Activated CD4-positive, alpha-beta T cell treated with anti-CD3 and anti-CD28 coated beads for 4 hours (primary cell): ENCODE results near the gene TIMM44.

ENCODE experiments used
- DNase-seq, 2 donors: peaks; one replicate each; pipeline ENCODE4 v3.0.0-alpha.2; 2020

The TIMM44 gene

GRCh38 chr19:7943444-7944176, at the start of gene TIMM44:
Gene TIMM44 (minus strand): TSS chr19:7943666. CDS start chr19:7943651, 15 bp downstream.
- peak; percentile 97 to 99 for DNase-seq

GRCh38 chr19:7992575-7992974, 49.1 kb upstream of the TIMM44 start:
- no peak for DNase-seq

- no peak for DNase-seq
Measured at GRCh38 chr19:7989071-7989575, 45.7 kb upstream of the TIMM44 start.

GRCh38 chr19:7988307-7988706, 44.8 kb upstream of the TIMM44 start:
- no peak for DNase-seq

- no peak for DNase-seq
Measured at GRCh38 chr19:7987114-7987768, 43.8 kb upstream of the TIMM44 start.

- DNase-seq: no peak
Measured at GRCh38 chr19:7986321-7987113, 43.1 kb upstream of the TIMM44 start.

- no peak for DNase-seq
Measured at GRCh38 chr19:7985481-7985911, 42.0 kb upstream of the TIMM44 start.

- no peak for DNase-seq
Measured at GRCh38 chr19:7983995-7984837, 40.8 kb upstream of the TIMM44 start.

- DNase-seq: no peak
Measured at GRCh38 chr19:7983286-7983950, 40.0 kb upstream of the TIMM44 start.

- no peak for DNase-seq
Measured at GRCh38 chr19:7982651-7983099, 39.2 kb upstream of the TIMM44 start.

- DNase-seq: no peak
Measured at GRCh38 chr19:7982103-7982502, 38.6 kb upstream of the TIMM44 start.

GRCh38 chr19:7981661-7982060, 38.2 kb upstream of the TIMM44 start:
- DNase-seq: no peak

GRCh38 chr19:7981199-7981598, 37.7 kb upstream of the TIMM44 start:
- no peak for DNase-seq

- DNase-seq: no peak
Measured at GRCh38 chr19:7980635-7981121, 37.2 kb upstream of the TIMM44 start.

- DNase-seq: no peak
Measured at GRCh38 chr19:7980168-7980567, 36.7 kb upstream of the TIMM44 start.

- DNase-seq: no peak
Measured at GRCh38 chr19:7979559-7979958, 36.1 kb upstream of the TIMM44 start.

- DNase-seq: no peak
Measured at GRCh38 chr19:7979011-7979410, 35.5 kb upstream of the TIMM44 start.

- no peak for DNase-seq
Measured at GRCh38 chr19:7978179-7978825, 34.8 kb upstream of the TIMM44 start.

GRCh38 chr19:7977723-7978040, 34.2 kb upstream of the TIMM44 start:
- no peak for DNase-seq

GRCh38 chr19:7977021-7977722, 33.7 kb upstream of the TIMM44 start:
- no peak for DNase-seq

GRCh38 chr19:7976461-7976860, 33.0 kb upstream of the TIMM44 start:
- no peak for DNase-seq
